ENCODE data around the gene FANCE. TPM values are rescaled to one million over a fixed set of nuclear protein-coding genes. Genes with fewer than 3 reads are reported as not detected.

The FANCE gene
- polyA plus RNA-seq, 1 donor from 2014 or later: 7.1 TPM

GRCh38 chr6:35463292-35463691 is 11.2 kb downstream of the FANCE start:
- Histone ChIP-seq H3K4me3 (ENCODE audit: low read length) (no peak overlapping the region), H3K9me2 (ENCODE audit: insufficient read depth, low read length) (no peaks in the 10 kb centered on the region), H3K27ac (ENCODE audit: low read length) (no peak overlapping the region), H3K4me2 (ENCODE audit: low read length) (no peak overlapping the region), H3F3A (ENCODE audit: insufficient read depth, low read length, poor library complexity, severe bottlenecking) (no peaks in the 10 kb centered on the region), H2AFZ (ENCODE audit: low read depth, low read length) (no peak overlapping the region), H4K20me1 (ENCODE audit: insufficient read depth) (no peaks in the 10 kb centered on the region), H3K9ac (ENCODE audit: low read length) (no peak overlapping the region), H3K36me3 (ENCODE audit: insufficient read depth, low read length) (no peaks in the 10 kb centered on the region), H3K9me3 (ENCODE audit: low read length) (no peaks in the 10 kb centered on the region), H3K79me2 (replicated peaks; ENCODE audit: insufficient read depth, low read length) (no peaks in the 10 kb centered on the region), H3K27me3 (ENCODE audit: insufficient read depth, low read depth, low read length) (no peaks in the 10 kb centered on the region)
- TF ChIP-seq SMC3 (conservative IDR thresholded peaks at IDR 0.05; ENCODE audit: poor library complexity) (no peak), EP300 (conservative IDR thresholded peaks at IDR 0.05; ENCODE audit: poor library complexity, severe bottlenecking) (no peak), REST (IDR thresholded peaks at IDR 0.05; ENCODE audit: borderline replicate concordance) (no peak), RAD21 (conservative IDR thresholded peaks at IDR 0.05) (no peak), POLR2AphosphoS5 (IDR thresholded peaks at IDR 0.05) (no peak), EZH2 (IDR thresholded peaks at IDR 0.05; ENCODE audit: borderline replicate concordance, insufficient read depth, low read length, poor library complexity, severe bottlenecking) (no peak), CTCF (IDR thresholded peaks at IDR 0.05; ENCODE audit: poor library complexity, severe bottlenecking) (no peak), TAF1 (IDR thresholded peaks at IDR 0.05; ENCODE audit: low read depth) (no peak), MXI1 (conservative IDR thresholded peaks at IDR 0.05; ENCODE audit: poor library complexity, severe bottlenecking) (no peak)

DNA sequence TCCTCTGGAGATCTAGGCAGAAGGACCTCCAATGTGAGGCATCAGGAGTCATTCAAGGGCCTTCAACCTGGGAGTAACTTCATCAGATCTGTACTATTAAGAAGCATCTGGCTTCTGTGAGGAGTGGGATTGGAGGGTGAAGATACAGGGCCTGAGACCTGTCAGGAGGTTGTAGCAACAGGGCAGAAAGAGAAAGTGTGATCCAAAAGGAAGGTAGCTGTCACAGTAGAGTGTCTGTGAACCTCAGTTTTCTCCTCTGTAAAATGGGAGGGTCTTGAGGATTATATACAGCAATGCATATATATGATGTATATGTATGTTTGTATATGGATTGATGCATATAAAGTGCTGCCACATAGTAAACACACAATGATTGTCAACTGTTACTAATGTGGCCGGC is 13.5 kb downstream of the FANCE start:
- H3K9ac ChIP-seq (ENCODE audit: low read length): no peak overlapping the region

More for the DNA sequence above, 13.5 kb downstream of the FANCE start:
- Histone ChIP-seq H3K27me3 (ENCODE audit: insufficient read depth, low read depth, low read length) (no peaks in the 10 kb centered on the region), H3F3A (ENCODE audit: insufficient read depth, low read length, poor library complexity, severe bottlenecking) (no peaks in the 10 kb centered on the region), H2AFZ (ENCODE audit: low read depth, low read length) (no peak overlapping the region), H3K9me2 (ENCODE audit: insufficient read depth, low read length) (no peaks in the 10 kb centered on the region), H4K20me1 (ENCODE audit: insufficient read depth) (no peaks in the 10 kb centered on the region), H3K36me3 (ENCODE audit: insufficient read depth, low read length) (no peaks in the 10 kb centered on the region), H3K79me2 (replicated peaks; ENCODE audit: insufficient read depth, low read length) (no peaks in the 10 kb centered on the region), H3K27ac (ENCODE audit: low read length) (no peak overlapping the region), H3K9me3 (ENCODE audit: low read length) (no peaks in the 10 kb centered on the region), H3K4me2 (ENCODE audit: low read length) (no peak overlapping the region), H3K4me3 (ENCODE audit: low read length) (no peak overlapping the region)
- TF ChIP-seq REST (IDR thresholded peaks at IDR 0.05; ENCODE audit: borderline replicate concordance): no peak
- no peak for TF ChIP-seq EZH2 (IDR thresholded peaks at IDR 0.05; ENCODE audit: borderline replicate concordance, insufficient read depth, low read length, poor library complexity, severe bottlenecking)
- TF ChIP-seq CTCF (IDR thresholded peaks at IDR 0.05; ENCODE audit: poor library complexity, severe bottlenecking): no peak
- TF ChIP-seq TAF1 (IDR thresholded peaks at IDR 0.05; ENCODE audit: low read depth): no peak
- TF ChIP-seq EP300 (conservative IDR thresholded peaks at IDR 0.05; ENCODE audit: poor library complexity, severe bottlenecking): no peak
- no peak for TF ChIP-seq MXI1 (conservative IDR thresholded peaks at IDR 0.05; ENCODE audit: poor library complexity, severe bottlenecking)
- TF ChIP-seq POLR2AphosphoS5 (IDR thresholded peaks at IDR 0.05): no peak
- no peak for TF ChIP-seq RAD21 (conservative IDR thresholded peaks at IDR 0.05)
- TF ChIP-seq SMC3 (conservative IDR thresholded peaks at IDR 0.05; ENCODE audit: poor library complexity): no peak
